HG03066 (cell line): ENCODE results near the gene ZBTB43.

Source experiments
- ATAC-seq: cut with Tn5 transposase; IDR thresholded peaks from one replicate; pipeline ENCODE4 v1.9.1; 2021; ENCODE audit warnings: low read depth; ENCODE audit not compliant: unreplicated experiment

ZBTB43 gene

DNA sequence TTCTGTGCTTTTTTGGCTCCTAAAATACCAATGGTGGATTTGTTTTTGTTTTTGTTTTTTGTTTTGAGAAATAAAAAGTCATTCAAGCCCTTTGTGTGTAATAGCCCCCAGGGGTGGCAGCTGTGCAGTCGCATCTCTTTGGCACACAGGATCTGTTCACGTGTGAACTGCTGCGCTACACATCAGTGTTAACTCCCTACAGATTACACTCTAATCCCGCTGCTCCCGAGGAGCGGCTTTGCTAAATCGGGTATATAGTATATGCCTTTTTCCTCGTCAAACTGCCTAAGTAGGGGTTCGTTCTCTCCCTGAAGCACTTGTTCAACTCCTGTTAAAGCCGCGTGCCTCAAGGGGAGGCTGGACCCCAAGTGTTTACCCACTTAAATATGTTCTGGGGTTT is 77.9 kb downstream of the ZBTB43 start:
- no peak for ATAC-seq

DNA sequence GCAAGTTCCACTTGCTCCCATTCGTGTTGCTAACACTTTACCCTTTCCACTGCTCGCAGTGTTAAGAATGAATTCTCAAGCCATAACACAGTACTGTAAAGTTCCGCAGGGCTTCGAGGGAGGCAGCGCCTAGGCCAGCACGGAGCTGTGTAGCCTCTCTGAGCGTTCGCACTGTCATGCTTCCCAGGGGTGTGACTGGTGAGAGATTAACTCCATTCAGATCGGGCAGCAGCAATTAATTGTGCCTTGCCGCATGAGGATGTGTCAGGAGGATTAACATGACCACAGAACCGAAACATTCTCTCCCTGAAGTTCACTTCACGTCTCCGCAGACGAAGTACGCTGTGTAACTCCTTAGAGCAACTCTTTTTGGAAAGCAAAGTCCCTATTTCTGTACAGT is 78.8 kb downstream of the ZBTB43 start:
- no peak for ATAC-seq

DNA sequence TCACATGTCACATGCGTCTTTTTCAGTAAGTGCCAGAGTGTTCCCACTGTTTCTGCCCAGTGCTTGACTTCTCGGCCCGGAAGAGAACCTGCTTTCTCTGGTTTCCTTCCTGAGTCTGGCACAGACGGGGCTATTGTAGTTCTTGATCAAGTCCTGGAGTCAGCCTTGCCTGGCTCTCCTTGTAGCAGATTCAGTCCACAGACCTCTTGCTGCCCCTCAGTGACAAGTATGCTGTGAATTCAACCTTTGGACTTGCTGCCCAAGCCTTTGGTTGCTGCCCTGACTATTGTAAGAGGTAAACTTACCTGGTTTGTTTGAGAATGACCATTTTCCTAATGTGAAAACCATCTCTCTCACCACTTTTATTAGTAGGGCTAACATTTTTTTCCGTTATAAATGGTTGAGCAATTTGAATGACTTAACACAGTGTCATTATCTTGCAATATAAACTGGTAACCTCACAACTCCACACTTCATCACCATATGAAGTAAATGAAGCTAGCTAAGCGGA is 80.3 kb downstream of the ZBTB43 start:
- ATAC-seq = no peak

DNA sequence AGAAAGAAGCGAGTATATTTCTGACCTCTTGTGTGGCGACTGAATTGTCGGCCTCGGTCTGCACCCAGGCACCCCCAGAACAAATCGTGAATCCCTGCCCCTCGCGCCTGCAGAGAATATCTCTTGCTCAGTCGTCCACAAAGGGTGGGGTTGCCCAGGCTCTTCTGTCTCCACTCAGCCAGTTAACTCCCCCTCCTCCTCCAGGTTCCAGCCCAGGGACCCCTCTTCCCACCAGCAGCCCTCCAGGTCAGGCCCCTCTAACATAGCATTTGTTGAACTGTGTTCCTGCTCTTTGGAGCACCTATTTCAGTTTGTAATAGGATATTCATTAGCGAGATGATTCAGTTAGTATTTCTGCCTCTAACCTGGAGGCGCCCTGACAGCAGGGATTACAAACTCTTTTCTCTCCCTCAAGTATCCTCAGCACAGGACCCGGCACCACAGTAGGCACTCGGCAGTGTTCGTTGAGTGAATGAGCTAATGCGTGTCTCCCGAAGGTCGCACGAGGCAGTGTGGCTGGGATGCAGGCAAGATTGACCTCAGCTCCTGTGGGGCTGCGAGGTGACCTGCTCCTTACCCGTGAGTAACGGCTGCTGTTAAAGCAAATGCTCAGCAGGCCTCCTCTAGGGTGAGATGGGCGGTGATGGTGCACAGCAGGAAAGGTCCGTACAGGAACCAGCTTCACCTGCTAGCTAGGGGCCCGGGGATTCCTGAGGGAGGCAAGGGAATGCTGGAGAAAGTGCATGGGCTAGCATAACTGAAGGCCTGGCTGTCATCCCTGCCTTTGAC is 81.4 kb downstream of the ZBTB43 start:
- ATAC-seq = no peak

DNA sequence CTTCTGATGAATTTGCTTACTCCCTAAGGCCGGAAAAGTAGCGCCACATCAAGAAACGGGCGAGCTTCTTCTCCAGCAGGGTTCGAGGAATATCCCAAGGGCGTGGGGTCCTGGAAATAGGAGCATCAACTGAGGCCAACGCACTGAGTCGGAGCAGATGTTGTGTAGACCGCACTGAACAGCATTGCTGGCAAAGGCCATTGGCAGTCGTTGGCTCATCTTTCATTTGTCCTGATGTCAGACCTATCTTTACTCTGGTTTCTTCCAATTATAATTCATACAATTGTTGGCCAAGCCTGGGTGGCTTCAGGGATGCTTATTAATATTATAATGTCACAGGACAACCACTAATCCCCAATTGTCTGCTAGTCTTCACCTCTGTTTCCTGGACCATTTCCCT is 82.1 kb downstream of the ZBTB43 start:
- ATAC-seq = no peak
